ENCODE measurements around the gene LAMC1. TPM values are rescaled to one million over a fixed set of nuclear protein-coding genes. Genes with fewer than 3 reads are reported as not detected.

The LAMC1 gene
- total RNA-seq, 2 donors from 2014 or later, result 39.3 to 141 TPM

DNA sequence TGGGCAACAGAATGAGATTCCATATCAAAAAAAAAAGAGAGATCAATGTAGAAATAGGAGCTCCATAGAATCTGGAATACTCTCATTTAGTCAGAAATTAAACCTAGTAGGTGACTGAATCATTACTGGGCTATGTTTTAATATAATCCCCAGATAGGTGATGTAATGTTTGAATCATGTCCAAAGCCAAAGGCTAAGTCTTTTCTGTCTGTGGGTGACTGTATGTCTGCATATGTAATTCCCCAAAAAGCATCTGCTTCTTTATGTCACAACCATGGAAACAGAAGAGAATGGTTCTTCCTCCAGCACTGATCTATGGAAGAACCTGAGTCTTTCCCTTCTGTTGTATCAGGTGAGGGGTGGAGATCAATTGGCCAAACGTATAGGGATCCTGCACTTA is 168.6 kb downstream of the LAMC1 start:
- no peaks in the 10 kb centered on the region for H3K4me1 ChIP-seq (replicated peaks)
- no peaks in the 10 kb centered on the region for H3K9me3 ChIP-seq
- no peak for DNase-seq (ENCODE audit: low spot score)
- no peaks in the 10 kb centered on the region for H3K36me3 ChIP-seq
- no peak for TF ChIP-seq POLR2A (IDR thresholded peaks at IDR 0.05)
- no peak for TF ChIP-seq POLR2AphosphoS5 (IDR thresholded peaks at IDR 0.05)
- no peak for TF ChIP-seq CTCF (IDR thresholded peaks at IDR 0.05)
- no peak overlapping the region for H3K27ac ChIP-seq
- WGBS, result 75% methylated on average over 1 of the region's 1 CpG
- intact Hi-C loops (cut with DNase I), result no loop called here
- no peak overlapping the region for H3K4me3 ChIP-seq
- H3K27me3 ChIP-seq (replicated peaks; ENCODE audit: insufficient read depth), result no peaks in the 10 kb centered on the region

- Histone ChIP-seq H3K27me3 (replicated peaks; ENCODE audit: insufficient read depth) (no peaks in the 10 kb centered on the region), H3K36me3 (no peaks in the 10 kb centered on the region), H3K4me3 (no peak overlapping the region), H3K27ac (no peak overlapping the region), H3K9me3 (no peaks in the 10 kb centered on the region), H3K4me1 (replicated peaks) (no peaks in the 10 kb centered on the region)
- no peak for TF ChIP-seq POLR2AphosphoS5 (IDR thresholded peaks at IDR 0.05)
- no peak for TF ChIP-seq POLR2A (IDR thresholded peaks at IDR 0.05)
- TF ChIP-seq CTCF (IDR thresholded peaks at IDR 0.05), result no peak
- intact Hi-C loops (cut with DNase I), result no loop called here
- no peak for DNase-seq (ENCODE audit: low spot score)
- 82% methylated on average over 4 of the region's 4 CpGs for WGBS
Observed at GRCh38 chr1:183193963-183194525, 170.8 kb downstream of the LAMC1 start.

DNA sequence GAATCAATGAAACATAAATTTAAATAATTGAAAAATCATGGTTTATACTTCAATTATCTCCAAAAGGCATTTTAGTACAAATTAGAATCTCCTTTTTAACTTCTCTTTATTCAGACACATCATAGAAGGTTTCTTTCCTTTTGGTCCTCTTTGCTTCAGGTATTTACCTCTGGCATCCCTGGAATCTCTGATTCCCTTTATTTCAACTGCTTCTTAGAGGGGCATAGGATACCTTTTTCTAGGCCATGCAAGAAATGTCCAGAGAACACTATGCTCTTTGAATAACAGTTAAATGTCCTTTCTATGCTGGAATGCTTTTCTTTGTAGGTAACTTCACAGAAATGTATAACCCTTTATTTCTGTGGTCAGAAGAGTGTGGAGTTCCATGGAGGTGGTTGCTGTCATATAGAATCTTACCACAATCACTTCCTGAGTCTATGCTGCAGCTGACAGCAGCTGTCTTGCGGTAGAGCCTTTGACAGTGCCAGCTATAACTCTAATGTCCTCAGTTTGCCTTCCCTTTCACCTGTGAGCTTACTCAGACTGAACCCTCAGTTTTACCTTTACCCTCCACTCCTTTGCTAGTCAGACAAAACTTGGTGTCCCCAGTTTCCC is 171.4 kb downstream of the LAMC1 start:
- Histone ChIP-seq H3K4me1 (replicated peaks) (no peaks in the 10 kb centered on the region), H3K27ac (no peak overlapping the region), H3K36me3 (no peaks in the 10 kb centered on the region), H3K4me3 (no peak overlapping the region), H3K9me3 (no peaks in the 10 kb centered on the region), H3K27me3 (replicated peaks; ENCODE audit: insufficient read depth) (no peaks in the 10 kb centered on the region)
- TF ChIP-seq POLR2AphosphoS5 (IDR thresholded peaks at IDR 0.05) (no peak), CTCF (IDR thresholded peaks at IDR 0.05) (no peak), POLR2A (IDR thresholded peaks at IDR 0.05) (no peak)
- DNase-seq (ENCODE audit: low spot score), result no peak
- WGBS, result 76% methylated on average over 1 of the region's 1 CpG
- intact Hi-C loops (cut with DNase I), result no loop called here

DNA sequence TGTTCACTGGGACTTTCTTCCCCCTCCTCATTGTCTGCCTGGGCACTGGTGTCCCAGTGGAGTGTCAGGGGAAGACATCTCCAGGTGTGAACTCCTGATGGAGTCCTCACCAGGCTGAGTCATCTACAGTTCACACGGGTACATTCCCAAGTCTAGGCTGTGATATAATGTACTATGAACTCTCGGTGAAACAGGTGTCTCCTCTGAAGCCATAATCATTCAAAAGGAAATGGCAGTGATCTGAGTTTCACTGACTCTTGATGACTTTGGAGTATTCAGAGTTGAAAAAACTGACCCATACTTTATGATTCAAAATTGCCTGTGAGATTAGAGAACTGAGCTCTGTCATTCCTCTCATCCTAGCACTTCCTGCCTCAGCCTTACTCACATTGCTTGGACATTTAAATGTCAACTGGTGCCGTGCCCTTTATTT is 171.9 kb downstream of the LAMC1 start:
- Histone ChIP-seq H3K27me3 (replicated peaks; ENCODE audit: insufficient read depth) (no peaks in the 10 kb centered on the region), H3K27ac (no peak overlapping the region), H3K9me3 (no peaks in the 10 kb centered on the region), H3K4me1 (replicated peaks) (no peaks in the 10 kb centered on the region), H3K4me3 (no peak overlapping the region), H3K36me3 (no peaks in the 10 kb centered on the region)
- 73% methylated on average over 3 of the region's 3 CpGs for WGBS
- DNase-seq (ENCODE audit: low spot score), result no peak
- intact Hi-C loops (cut with DNase I), result no loop called here
- TF ChIP-seq POLR2AphosphoS5 (IDR thresholded peaks at IDR 0.05) (no peak), POLR2A (IDR thresholded peaks at IDR 0.05) (no peak), CTCF (IDR thresholded peaks at IDR 0.05) (no peak)

Small RNA genes lying within 50 kb of the gene (small RNA-seq; reads per million reads assigned to genes)
- gene RNU6-41P, result 0 reads per million in 2 donors

Other genes with a start within 250 kb of the LAMC1 start
- gene NPL, start 233.6 kb upstream of the LAMC1 start, total RNA-seq, result 1 to 10 TPM; 2.2 to 6.8 TPM
- 100 to 1,000 TPM in 1 of 2 donors, 10 to 100 TPM in 1; 97.4 to 103 TPM for gene DHX9, start 184.1 kb upstream of the LAMC1 start, total RNA-seq
- 10 to 100 TPM in 1 of 2 donors, not detected in 1; 23.9 TPM for gene SHCBP1L, start 70.3 kb upstream of the LAMC1 start, total RNA-seq
- gene LAMC2, start 162.8 kb downstream of the LAMC1 start, total RNA-seq, result 10 to 100 TPM in 1 of 2 donors, 1 to 10 TPM in 1; 9.3 to 11.6 TPM